ENCODE results near the gene DBX2. TPM values are rescaled to one million over a fixed set of nuclear protein-coding genes. Genes with fewer than 3 reads are reported as not detected.
"Not testable (repeated sequence)": the region's sequence is repeated elsewhere in the genome, so short reads cannot be mapped to it uniquely, and the experiment has no call there.

Gene DBX2
- not detected for total RNA-seq

DNA sequence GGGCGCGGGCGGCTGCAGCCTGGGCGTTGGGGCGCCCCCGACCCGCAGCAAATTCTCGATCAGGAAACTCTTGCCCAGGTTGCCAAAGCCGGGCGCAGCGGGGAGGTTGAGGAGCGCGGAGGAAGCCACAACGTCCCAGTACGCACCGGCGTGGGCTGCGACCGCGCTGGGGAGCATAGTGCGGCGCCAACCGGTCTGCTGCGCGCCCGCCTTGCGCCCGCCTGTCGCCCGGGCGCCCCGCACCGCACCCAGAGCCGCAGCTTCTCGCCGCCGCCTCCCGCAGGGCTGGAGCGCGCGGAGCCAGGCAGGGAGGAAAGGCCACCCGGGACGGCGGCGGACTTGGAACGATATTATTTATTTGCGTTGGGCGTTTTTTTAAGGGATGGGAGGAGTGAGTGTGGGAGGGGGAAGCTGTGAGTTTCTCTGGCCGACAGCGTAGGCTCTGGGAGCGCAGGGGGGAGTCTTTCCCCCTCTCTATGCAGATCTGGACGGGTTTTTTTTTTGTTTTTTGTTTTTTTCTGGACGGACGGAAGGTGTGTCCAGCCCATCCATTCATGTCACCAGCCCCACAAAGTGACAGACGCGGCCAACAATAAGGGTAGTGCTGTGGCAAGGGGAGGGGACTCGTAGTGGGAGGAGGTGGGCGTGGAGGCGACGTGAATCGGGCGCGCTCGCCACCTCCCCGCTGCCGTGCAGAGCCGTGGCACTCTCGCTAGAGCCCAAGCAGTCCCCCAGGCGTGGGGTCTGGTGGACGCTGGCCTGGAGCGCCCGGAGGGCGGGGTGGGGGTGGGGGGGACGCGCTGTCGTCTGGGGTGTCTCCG lies at the start of gene DBX2:
DBX2 (minus strand) TSS at position 349 of the 821 bp plus-strand sequence; CDS start at position 177, 172 bp downstream.
- Mint-ChIP-seq H3K36me3 (ENCODE audit: insufficient read depth) (no peaks in the 10 kb centered on the region), H3K9me3 (no peaks in the 10 kb centered on the region), H3K4me3 (no peak within 1 kb of the TSS), H3K27me3 (ENCODE audit: low read depth) (peaks cover 56% of the 10 kb centered on the region), H3K4me1 (ENCODE audit: low read depth) (no peaks in the 10 kb centered on the region)
- ATAC-seq: peak in 1 of 2 donors; percentile 48
- DNase-seq: no peak

DNA sequence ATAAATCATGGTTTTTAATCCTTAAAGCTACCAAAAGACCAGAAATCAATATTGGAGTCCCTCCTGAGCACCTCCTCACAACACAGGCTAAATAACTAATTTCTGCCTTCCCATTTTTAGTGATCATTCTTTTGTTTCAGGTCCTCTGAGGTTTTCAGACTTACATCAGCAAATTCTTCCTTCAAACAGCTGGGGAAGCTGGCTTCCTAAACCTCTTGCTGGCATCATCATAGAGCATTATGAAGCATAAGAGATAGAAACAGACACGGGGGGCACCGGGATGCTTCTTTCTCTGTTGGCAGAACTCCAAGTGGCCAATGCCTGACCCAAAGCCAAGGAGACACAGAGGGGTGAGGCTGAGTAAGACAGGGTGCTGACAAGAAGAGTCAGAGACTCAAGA lies 47.9 kb upstream of the DBX2 start:
- Mint-ChIP-seq H3K27me3 (ENCODE audit: low read depth) (peaks cover 10% of the 10 kb centered on the region), H3K4me3 (no peak overlapping the region), H3K4me1 (ENCODE audit: low read depth) (no peaks in the 10 kb centered on the region), H3K9me3 (no peaks in the 10 kb centered on the region), H3K36me3 (ENCODE audit: insufficient read depth) (no peaks in the 10 kb centered on the region)
- no peak for DNase-seq
- no peak for ATAC-seq

DNA sequence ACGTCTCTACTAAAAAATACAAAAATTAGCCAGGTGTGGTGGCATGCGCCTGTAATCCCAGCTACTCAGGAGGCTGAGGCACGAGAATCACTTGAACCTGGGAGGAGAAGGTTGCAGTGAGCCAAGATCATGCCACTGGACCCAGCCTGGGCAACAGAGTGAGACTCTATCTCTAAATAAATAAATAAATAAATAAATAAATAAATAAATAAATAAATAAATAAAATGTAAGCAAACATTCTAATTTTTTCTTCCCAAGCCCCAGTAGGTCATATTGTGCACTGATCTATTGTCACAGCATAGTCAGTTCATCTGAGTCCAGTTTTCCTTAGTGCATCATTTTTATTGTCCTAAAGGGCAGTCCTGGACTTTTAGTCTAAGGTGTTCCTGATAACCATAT lies 44.5 kb upstream of the DBX2 start:
- DNase-seq; H3K9me3 Mint-ChIP-seq; H3K36me3 Mint-ChIP-seq (ENCODE audit: insufficient read depth); H3K4me1 Mint-ChIP-seq (ENCODE audit: low read depth); H3K27me3 Mint-ChIP-seq (ENCODE audit: low read depth); H3K4me3 Mint-ChIP-seq; ATAC-seq: not testable (repeated sequence)

DNA sequence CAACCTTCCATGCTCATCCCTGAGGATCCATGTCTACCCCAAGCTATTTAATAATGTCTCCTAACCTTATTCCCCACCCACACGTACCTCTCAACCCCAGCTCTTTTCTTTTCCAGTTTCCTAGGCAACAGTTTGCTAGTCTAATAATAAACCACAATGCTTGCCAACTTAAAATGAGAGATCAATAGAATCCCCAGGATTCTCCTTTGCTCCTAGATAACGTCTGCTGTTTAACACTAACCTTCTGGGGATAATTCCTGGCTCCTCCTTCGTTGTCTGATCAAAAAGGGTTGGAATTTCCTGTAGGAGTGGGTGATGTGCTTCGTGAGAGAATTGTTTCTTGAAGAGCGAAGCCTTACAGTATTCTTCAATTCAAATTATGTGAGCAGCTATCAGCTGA lies 42.2 kb upstream of the DBX2 start:
- no peaks in the 10 kb centered on the region for H3K36me3 Mint-ChIP-seq (ENCODE audit: insufficient read depth)
- ATAC-seq: no peak
- no peak overlapping the region for H3K4me3 Mint-ChIP-seq
- H3K27me3 Mint-ChIP-seq (ENCODE audit: low read depth): peaks cover 19% of the 10 kb centered on the region
- no peak for DNase-seq
- H3K9me3 Mint-ChIP-seq: no peaks in the 10 kb centered on the region
- H3K4me1 Mint-ChIP-seq (ENCODE audit: low read depth): no peaks in the 10 kb centered on the region

DNA sequence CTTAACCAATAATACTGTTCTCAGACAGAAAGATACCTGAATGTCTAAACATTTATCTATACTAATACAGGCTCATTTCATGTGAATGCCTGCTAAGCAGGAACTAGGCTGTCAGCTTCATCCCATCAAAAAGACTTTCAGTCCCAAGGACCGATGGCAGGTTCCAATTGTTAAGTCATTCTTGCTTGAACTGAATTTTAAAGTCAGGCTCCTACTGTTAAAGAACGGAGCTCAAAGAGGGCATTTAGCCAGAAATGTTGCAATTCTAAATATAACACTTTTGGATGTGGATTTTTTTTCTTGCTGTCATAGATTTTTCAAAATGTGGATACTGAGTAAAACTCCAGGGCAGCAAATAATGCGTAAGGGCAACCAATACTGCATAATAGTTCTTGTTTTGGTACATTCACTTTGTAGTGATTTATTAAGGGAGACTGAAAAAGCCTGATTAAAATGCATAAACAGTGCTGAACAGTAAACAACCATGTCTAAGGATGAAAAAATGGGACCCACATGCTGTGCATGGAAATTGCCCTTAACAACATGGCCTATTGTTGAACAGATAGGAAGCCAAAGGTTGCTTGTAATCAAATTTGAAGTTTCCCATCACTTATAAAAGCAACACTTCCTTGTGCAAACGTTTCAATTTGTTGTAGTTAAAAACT lies 38.6 kb upstream of the DBX2 start:
- ATAC-seq: no peak
- peaks cover 3% of the 10 kb centered on the region for H3K36me3 Mint-ChIP-seq (ENCODE audit: insufficient read depth)
- no peaks in the 10 kb centered on the region for H3K4me1 Mint-ChIP-seq (ENCODE audit: low read depth)
- H3K27me3 Mint-ChIP-seq (ENCODE audit: low read depth): peaks cover 21% of the 10 kb centered on the region
- no peak overlapping the region for H3K4me3 Mint-ChIP-seq
- DNase-seq: no peak
- peaks cover 5% of the 10 kb centered on the region for H3K9me3 Mint-ChIP-seq

DNA sequence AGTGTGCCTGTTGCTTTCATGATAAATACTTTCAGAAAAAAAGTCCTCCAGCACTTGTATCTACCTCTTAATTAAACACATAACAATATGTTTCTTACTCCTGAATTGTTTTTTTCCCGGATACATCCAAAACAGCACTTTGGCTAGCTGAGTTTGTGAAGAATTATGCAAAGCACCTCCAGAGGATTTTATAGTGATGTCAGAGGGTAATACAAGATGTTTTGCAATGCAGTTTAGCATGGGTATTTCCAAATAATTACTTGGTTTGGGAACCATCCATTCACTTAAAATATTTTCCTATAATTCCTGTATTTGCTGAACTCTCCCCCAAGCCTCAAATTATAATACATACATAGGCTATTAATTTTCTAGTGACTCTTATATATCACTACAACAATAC lies 37.7 kb upstream of the DBX2 start:
- peaks cover 5% of the 10 kb centered on the region for H3K9me3 Mint-ChIP-seq
- H3K4me1 Mint-ChIP-seq (ENCODE audit: low read depth): no peaks in the 10 kb centered on the region
- ATAC-seq: no peak
- no peak overlapping the region for H3K4me3 Mint-ChIP-seq
- H3K36me3 Mint-ChIP-seq (ENCODE audit: insufficient read depth): peaks cover 3% of the 10 kb centered on the region
- DNase-seq: no peak
- H3K27me3 Mint-ChIP-seq (ENCODE audit: low read depth): peaks cover 19% of the 10 kb centered on the region

DNA sequence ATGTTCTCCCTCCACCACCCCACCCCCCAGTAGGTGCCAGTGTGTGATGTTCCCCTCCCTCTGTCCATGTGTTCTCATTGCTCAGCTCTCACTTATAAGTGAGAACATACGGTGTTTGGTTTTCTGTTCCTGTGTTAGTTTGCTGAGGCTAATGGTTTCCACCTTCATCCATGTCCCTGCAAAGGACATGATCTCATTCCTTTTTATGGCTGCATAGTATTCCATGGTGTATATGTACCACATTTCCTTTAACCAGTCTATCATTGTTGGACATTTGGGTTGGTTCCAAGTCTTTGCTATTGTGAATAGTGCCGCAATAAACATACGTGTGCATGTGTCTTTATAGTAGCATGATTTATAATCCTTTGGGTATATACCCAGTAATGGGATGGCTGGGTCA lies 33.3 kb upstream of the DBX2 start:
- ATAC-seq, H3K9me3 Mint-ChIP-seq: not testable (repeated sequence)

DNA sequence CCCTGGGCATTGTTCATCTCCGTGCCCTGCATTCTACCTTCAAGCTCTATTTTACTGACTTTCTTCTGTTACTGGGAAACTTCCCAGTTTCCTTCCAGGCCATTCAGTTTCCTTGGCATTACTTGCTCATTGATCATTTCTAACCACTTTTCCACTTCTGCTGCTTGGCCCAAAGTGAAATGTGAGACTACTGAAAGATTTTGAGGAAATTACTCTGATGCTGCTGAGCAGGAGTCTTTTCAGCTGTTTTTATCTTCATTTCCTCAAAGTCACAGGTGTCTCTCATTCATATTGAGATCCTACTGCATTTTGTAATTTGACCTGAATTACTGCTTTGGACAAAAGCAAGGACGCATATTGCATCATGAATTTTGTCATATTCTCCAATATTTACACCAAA lies 26.4 kb upstream of the DBX2 start:
- H3K4me3 Mint-ChIP-seq: no peak overlapping the region
- no peaks in the 10 kb centered on the region for H3K4me1 Mint-ChIP-seq (ENCODE audit: low read depth)
- H3K36me3 Mint-ChIP-seq (ENCODE audit: insufficient read depth): no peaks in the 10 kb centered on the region
- ATAC-seq (no peak), DNase-seq (no peak)
- no peaks in the 10 kb centered on the region for H3K9me3 Mint-ChIP-seq
- H3K27me3 Mint-ChIP-seq (ENCODE audit: low read depth): peaks cover 4% of the 10 kb centered on the region

More for the DNA sequence above, 33.3 kb upstream of the DBX2 start:
- H3K4me1 Mint-ChIP-seq (ENCODE audit: low read depth); H3K4me3 Mint-ChIP-seq; H3K36me3 Mint-ChIP-seq (ENCODE audit: insufficient read depth); DNase-seq: not testable (repeated sequence)
- H3K27me3 Mint-ChIP-seq (ENCODE audit: low read depth): peaks cover 11% of the 10 kb centered on the region

DNA sequence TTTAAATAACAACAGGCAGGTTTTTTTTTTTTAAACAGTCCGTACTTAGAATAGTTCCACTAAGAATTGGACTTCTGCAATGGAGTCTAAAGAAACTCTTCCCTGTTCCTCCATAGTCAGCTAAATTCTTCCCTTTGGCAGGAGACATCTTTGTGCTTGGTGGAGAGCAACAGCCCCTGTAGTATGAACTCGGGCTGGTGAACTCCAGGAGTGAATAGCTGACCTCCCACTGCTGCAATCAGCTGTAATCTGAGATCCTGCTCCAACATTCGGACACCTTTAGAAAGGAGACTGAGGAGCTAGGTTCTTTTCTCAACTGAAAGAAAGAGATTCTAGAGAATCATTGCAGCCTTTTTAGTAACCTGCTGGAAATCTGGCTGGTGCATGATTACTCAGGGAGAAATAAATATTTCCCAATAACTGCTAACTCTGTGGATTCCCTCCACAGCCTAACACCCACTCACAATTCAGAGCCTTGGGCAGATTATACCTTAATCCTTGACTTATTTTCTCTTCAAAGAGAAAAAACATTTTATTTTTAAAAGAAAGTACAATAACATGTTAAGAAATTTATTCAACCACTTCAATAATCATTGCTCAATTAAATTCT lies 25.6 kb upstream of the DBX2 start:
- H3K4me1 Mint-ChIP-seq (ENCODE audit: low read depth): no peaks in the 10 kb centered on the region
- DNase-seq: no peak
- no peaks in the 10 kb centered on the region for H3K9me3 Mint-ChIP-seq
- no peaks in the 10 kb centered on the region for H3K36me3 Mint-ChIP-seq (ENCODE audit: insufficient read depth)
- ATAC-seq: no peak
- H3K27me3 Mint-ChIP-seq (ENCODE audit: low read depth): peaks cover 4% of the 10 kb centered on the region
- H3K4me3 Mint-ChIP-seq: no peak overlapping the region

DNA sequence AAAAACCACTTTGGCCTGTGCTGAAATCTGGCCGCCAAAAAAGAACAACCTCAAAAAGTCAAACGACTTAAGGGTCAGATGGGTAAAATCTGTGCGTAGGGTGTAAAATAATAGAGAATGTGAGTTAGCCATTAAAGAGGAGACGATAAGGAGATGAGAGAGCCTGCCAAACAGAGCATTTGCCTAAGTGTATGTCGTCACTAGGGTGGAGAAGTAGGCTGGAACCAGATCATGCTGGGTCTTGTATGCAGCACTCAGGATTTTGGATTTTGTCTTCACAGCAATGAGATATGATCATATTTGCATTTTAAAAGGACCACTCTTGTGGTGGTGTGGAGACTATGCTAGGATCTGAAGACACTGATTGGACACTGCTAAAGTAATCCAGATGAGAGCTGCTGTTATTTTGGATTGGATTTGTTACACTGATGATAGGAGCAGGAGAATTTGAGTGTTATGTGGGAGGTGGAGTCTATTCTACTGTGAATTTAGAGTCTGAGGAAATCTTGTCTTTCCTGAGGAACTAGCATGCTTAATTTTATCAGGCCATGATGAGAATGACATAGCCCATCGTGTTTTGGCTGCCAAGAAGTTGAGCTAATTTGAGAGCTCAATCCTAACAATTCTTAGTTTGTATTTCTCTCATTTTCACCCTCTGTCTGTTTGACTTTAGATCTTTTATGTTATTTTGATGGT lies 24.8 kb upstream of the DBX2 start:
- no peaks in the 10 kb centered on the region for H3K36me3 Mint-ChIP-seq (ENCODE audit: insufficient read depth)
- ATAC-seq (no peak), DNase-seq (no peak)
- no peak overlapping the region for H3K4me3 Mint-ChIP-seq
- H3K9me3 Mint-ChIP-seq: no peaks in the 10 kb centered on the region
- H3K4me1 Mint-ChIP-seq (ENCODE audit: low read depth): no peaks in the 10 kb centered on the region
- H3K27me3 Mint-ChIP-seq (ENCODE audit: low read depth): peaks cover 4% of the 10 kb centered on the region

DNA sequence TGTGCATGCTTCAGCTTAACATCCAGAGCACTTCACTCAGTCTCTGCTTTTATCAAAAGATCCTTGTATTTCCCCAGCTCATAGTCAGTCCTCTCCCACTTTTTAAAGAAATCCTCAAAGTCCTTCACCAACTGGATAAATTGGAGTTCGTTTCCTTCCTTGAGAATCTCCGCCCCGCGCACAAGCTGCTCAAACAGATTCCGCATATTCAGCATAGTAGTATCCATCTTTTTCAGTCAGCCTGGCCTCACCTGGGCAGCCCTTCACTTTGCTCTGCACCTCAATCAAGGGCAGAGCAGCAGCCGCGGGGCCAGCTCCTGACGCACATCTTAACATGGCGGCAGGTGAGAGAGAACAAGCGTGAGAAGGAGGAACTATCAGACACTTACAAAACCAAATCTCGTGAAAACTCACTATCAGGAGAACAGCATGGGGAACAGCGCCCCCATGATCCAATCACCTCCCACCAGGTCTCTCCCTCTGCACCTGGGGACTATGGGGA lies 14.3 kb upstream of the DBX2 start:
- Mint-ChIP-seq H3K9me3 (peaks cover 8% of the 10 kb centered on the region), H3K27me3 (ENCODE audit: low read depth) (peaks cover 7% of the 10 kb centered on the region), H3K4me1 (ENCODE audit: low read depth) (no peaks in the 10 kb centered on the region), H3K4me3 (no peak overlapping the region), H3K36me3 (ENCODE audit: insufficient read depth) (no peaks in the 10 kb centered on the region)
- ATAC-seq: no peak
- DNase-seq: no peak

DNA sequence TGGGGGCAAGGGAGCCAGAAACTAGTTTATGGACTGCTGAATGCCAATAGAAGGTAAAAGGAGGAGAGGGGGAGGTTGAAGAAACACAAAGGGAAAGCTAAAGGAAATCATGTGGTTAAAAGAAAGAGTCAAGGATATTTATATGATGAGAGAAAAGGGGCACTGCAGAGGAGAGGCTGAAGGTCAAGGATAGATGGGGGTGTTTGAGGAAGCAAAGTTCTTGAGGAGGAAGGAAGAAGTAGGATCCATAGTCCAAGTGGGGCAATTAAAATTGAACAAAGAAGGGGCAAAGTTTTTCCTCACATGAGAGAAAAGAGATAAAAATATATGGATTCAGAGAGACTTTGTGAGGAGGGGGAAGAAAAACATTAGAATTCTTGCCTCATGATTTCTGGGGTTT lies 10.1 kb upstream of the DBX2 start:
- peaks cover 10% of the 10 kb centered on the region for H3K27me3 Mint-ChIP-seq (ENCODE audit: low read depth)
- no peaks in the 10 kb centered on the region for H3K9me3 Mint-ChIP-seq
- no peaks in the 10 kb centered on the region for H3K4me1 Mint-ChIP-seq (ENCODE audit: low read depth)
- DNase-seq (no peak), ATAC-seq (no peak)
- no peaks in the 10 kb centered on the region for H3K36me3 Mint-ChIP-seq (ENCODE audit: insufficient read depth)
- no peak overlapping the region for H3K4me3 Mint-ChIP-seq

DNA sequence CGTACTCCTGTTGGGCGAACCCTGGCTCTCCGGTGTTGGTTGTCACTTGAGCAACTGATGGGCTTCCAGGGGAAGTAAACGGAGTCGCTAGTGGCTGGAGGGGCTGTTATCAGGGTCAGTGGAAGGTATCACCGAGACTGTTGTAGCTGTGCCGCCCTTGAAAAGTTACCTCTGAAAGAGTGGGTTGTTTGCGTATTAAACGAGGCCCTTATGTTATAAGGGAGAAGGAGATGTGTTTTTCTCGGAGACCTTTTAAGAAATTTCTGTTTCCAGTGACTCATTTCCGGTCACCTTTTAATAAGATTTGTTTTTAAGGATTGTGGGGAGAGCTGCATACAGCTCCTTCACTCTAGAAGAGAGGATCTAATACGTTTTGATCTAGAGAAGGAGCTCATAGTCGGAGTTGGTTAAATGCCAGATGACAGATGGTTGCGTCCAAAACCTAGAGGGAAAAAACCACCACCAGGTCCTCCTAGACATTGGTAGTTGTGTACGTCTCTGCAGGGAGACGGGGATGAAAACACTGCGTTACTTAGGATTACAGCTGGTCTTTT lies 750 bp upstream of the DBX2 start:
- no peak for DNase-seq
- Mint-ChIP-seq H3K9me3 (no peaks in the 10 kb centered on the region), H3K36me3 (ENCODE audit: insufficient read depth) (no peaks in the 10 kb centered on the region), H3K4me3 (no peak overlapping the region), H3K4me1 (ENCODE audit: low read depth) (no peaks in the 10 kb centered on the region), H3K27me3 (ENCODE audit: low read depth) (peaks cover 51% of the 10 kb centered on the region)
- ATAC-seq: no peak

Data from activated T-cell treated with anti-CD3 and anti-CD28 coated beads, Interleukin-2, amount 50 U/mL, for 4 hours (primary cell).